ENCODE results near the gene SNAPC3. TPM values are rescaled to one million over a fixed set of nuclear protein-coding genes. Genes with fewer than 3 reads are reported as not detected.

The SNAPC3 gene
- total RNA-seq, 4 donors from 2014 or later, result 15.1 to 20.2 (median 16.9) TPM

DNA sequence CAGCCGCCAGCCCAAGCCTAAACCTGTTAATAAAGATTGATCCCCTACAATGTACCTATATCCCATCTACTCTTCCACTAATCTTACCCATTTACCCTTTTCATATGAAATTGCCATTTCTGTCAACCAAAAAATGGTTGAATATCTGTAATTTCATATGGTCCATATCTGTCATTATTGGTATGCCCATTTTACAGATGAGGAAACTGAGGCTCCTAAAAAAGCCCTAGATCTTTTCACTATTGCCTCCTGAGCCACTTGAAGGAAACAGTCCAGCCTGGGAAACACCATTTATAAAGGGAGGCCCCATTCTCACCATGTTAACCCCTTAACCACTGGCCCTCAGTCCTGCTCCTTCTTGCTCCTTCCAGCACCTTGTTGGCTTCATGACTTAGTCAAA lies 41.2 kb upstream of the SNAPC3 start:
- WGBS, 2 donors, result 94 to 97% methylated on average over 1 of the region's 1 CpG
- DNase-seq (ENCODE audit: low spot score in 2 of 2), result no peak
- no peak overlapping the region for H3K4me3 ChIP-seq (ENCODE audit: low read depth, poor library complexity, severe bottlenecking)
- no peak for TF ChIP-seq POLR2A (IDR thresholded peaks at IDR 0.05)
- TF ChIP-seq, protein P1, sequence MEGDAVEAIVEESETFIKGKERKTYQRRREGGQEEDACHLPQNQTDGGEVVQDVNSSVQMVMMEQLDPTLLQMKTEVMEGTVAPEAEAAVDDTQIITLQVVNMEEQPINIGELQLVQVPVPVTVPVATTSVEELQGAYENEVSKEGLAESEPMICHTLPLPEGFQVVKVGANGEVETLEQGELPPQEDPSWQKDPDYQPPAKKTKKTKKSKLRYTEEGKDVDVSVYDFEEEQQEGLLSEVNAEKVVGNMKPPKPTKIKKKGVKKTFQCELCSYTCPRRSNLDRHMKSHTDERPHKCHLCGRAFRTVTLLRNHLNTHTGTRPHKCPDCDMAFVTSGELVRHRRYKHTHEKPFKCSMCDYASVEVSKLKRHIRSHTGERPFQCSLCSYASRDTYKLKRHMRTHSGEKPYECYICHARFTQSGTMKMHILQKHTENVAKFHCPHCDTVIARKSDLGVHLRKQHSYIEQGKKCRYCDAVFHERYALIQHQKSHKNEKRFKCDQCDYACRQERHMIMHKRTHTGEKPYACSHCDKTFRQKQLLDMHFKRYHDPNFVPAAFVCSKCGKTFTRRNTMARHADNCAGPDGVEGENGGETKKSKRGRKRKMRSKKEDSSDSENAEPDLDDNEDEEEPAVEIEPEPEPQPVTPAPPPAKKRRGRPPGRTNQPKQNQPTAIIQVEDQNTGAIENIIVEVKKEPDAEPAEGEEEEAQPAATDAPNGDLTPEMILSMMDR (IDR thresholded peaks at IDR 0.05), result no peak
- intact Hi-C loops (cut with DNase I; ENCODE audit: low total_unique reads), result loop anchor here (5.0 kb wide), 1 partner anchor 2001 kb away; no protein-coding TSS in a partner anchor

DNA sequence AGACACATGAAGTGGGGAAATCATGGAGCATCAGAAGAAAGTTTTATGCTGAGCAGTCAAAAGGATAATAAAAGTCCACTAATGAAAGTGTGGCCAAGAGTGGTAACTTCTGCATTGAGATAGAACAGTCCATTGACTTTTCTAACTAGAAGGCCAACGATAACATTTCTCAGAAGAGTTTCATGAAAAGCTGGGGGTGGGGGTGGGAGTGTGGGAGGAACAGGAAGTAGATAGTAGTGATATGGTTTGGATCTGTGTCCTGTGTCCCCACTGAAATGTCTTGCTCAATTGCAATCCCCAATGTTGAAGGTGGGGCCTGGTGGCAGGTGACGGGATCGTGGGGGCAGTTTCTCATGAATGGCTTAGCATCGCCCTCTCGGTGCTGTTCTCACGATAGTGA lies 36.2 kb upstream of the SNAPC3 start:
- intact Hi-C loops (cut with DNase I; ENCODE audit: low total_unique reads), result no loop called here
- WGBS, 2 donors, result 77 to 85% methylated on average over 6 of the region's 6 CpGs
- no peak overlapping the region for H3K4me3 ChIP-seq (ENCODE audit: low read depth, poor library complexity, severe bottlenecking)
- no peak for TF ChIP-seq POLR2A (IDR thresholded peaks at IDR 0.05)
- TF ChIP-seq, protein P1 (IDR thresholded peaks at IDR 0.05), result no peak
- DNase-seq (ENCODE audit: low spot score in 2 of 2), result no peak

DNA sequence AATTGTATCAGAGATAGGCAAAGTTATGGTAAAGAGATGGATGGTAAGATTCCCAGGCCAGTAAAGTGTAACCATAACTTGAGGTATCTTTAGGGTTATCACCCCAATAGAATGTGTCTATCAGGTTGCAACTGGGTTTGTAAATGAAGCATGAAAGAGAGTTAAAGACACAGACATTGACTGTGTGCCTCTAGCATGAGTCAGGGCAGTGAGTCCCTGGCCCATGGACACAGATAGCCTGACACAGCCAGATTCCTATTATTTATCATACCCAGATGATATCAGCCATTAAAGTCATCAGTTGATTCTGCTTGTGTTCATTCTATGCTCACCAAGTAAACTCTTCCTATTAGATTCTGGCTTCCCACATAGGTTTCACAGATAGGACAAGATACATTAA lies 33.5 kb upstream of the SNAPC3 start:
- intact Hi-C loops (cut with DNase I; ENCODE audit: low total_unique reads), result no loop called here
- no peak overlapping the region for H3K4me3 ChIP-seq (ENCODE audit: low read depth, poor library complexity, severe bottlenecking)
- peak in 1 of 2 donors; percentile 9 for DNase-seq (ENCODE audit: low spot score in 2 of 2)
- TF ChIP-seq, protein P1 (IDR thresholded peaks at IDR 0.05), result no peak
- no peak for TF ChIP-seq POLR2A (IDR thresholded peaks at IDR 0.05)

- peak in 1 of 2 donors; percentile 7 for DNase-seq (ENCODE audit: low spot score in 2 of 2)
- TF ChIP-seq, protein P1 (IDR thresholded peaks at IDR 0.05), result no peak
- TF ChIP-seq POLR2A (IDR thresholded peaks at IDR 0.05), result no peak
- intact Hi-C loops (cut with DNase I; ENCODE audit: low total_unique reads), result no loop called here
- 91 to 93% methylated on average over 4 of the region's 4 CpGs for WGBS, 2 donors
- H3K4me3 ChIP-seq (ENCODE audit: low read depth, poor library complexity, severe bottlenecking), result no peak overlapping the region
Measured at GRCh38 chr9:15389631-15390030, 33.0 kb upstream of the SNAPC3 start.

DNA sequence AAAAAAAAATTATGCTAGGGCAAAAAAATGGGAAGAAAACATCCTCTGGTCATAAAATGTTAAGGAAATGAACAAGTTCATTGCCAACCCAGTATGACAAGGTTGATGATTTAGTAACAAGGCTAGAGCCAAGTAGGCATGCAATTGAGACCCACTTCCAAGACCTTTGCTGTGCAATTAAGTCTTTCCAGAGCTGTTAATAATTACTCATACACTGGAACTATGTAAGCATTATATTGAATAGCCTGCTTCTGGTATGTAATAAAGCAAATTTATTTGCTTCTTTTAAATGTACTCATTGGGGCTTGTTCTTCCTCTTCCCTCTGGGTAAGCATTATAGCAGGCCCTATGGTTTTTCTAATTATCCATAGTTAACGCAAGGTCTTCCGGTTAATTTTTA lies 32.5 kb upstream of the SNAPC3 start:
- intact Hi-C loops (cut with DNase I; ENCODE audit: low total_unique reads), result no loop called here
- no peak overlapping the region for H3K4me3 ChIP-seq (ENCODE audit: low read depth, poor library complexity, severe bottlenecking)
- TF ChIP-seq, protein P1 (IDR thresholded peaks at IDR 0.05), result no peak
- no peak for TF ChIP-seq POLR2A (IDR thresholded peaks at IDR 0.05)
- DNase-seq (ENCODE audit: low spot score in 2 of 2), result no peak
- 87 to 88% methylated on average over 2 of the region's 2 CpGs for WGBS, 2 donors

DNA sequence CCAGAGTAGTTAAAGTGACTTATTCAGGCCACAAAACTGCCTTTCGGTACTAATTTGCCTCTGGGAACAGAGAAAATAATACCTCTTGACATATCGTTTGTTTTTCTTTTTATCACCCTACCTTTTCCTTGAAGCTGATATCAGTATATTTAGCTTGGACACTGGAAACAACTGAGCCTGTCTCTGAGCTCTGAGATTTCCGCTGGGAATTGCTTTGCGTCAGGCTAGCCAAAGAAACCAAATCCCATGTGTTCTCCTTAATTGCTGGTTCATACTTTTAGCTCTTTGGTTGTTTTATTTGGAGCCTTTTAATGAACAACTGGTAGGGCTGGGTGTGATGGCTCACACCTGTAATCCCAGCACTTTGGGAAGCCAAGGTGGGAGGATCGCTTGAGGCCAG lies 30.3 kb upstream of the SNAPC3 start:
- intact Hi-C loops (cut with DNase I; ENCODE audit: low total_unique reads), result no loop called here
- 87 to 92% methylated on average over 5 of the region's 5 CpGs for WGBS, 2 donors
- no peak overlapping the region for H3K4me3 ChIP-seq (ENCODE audit: low read depth, poor library complexity, severe bottlenecking)
- TF ChIP-seq, protein P1 (IDR thresholded peaks at IDR 0.05), result no peak
- no peak for TF ChIP-seq POLR2A (IDR thresholded peaks at IDR 0.05)
- peak in 1 of 2 donors; percentile 25 for DNase-seq (ENCODE audit: low spot score in 2 of 2)

All from lower leg skin (tissue), 4 donors.